ENCODE measurements around the gene TSHZ2.

Gene TSHZ2

DNA sequence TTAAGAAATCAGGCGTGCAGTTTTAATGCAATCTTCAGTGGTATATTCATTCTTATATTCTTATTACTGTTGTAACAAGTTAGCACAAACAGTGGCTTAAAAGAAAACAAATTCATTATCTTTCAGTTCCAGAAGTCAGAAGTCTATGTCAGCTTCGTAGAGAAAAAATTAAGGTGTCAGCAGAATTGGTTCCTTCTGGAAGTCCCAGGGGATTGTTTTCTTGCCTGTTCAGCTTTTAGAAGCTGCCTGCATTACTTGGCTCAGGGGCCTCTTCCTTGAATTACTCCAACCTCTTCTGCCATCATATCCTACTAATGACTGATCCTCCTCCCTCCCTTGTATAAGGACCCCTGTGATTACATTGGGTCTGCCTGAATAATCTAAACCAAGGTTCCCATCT, 377.6 kb downstream of the TSHZ2 start:
- no peaks in the 10 kb centered on the region for H3K27me3 ChIP-seq
- no peaks in the 10 kb centered on the region for H3K9me3 ChIP-seq
- no peaks in the 10 kb centered on the region for H3K36me3 ChIP-seq
- no peak overlapping the region for H3K4me3 ChIP-seq (ENCODE audit: low read depth, low read length)
- no peaks in the 10 kb centered on the region for H3K4me1 ChIP-seq
- DNase-seq: no peak
- TF ChIP-seq, protein P1, sequence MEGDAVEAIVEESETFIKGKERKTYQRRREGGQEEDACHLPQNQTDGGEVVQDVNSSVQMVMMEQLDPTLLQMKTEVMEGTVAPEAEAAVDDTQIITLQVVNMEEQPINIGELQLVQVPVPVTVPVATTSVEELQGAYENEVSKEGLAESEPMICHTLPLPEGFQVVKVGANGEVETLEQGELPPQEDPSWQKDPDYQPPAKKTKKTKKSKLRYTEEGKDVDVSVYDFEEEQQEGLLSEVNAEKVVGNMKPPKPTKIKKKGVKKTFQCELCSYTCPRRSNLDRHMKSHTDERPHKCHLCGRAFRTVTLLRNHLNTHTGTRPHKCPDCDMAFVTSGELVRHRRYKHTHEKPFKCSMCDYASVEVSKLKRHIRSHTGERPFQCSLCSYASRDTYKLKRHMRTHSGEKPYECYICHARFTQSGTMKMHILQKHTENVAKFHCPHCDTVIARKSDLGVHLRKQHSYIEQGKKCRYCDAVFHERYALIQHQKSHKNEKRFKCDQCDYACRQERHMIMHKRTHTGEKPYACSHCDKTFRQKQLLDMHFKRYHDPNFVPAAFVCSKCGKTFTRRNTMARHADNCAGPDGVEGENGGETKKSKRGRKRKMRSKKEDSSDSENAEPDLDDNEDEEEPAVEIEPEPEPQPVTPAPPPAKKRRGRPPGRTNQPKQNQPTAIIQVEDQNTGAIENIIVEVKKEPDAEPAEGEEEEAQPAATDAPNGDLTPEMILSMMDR (IDR thresholded peaks at IDR 0.05; ENCODE audit: low read depth, low read length): no peak

GRCh38 chr20:53352727-53353440, 380.7 kb downstream of the TSHZ2 start:
- DNase-seq: no peak
- Histone ChIP-seq H3K4me3 (ENCODE audit: low read depth, low read length) (no peak overlapping the region), H3K9me3 (peaks cover 5% of the 10 kb centered on the region), H3K4me1 (no peaks in the 10 kb centered on the region), H3K36me3 (no peaks in the 10 kb centered on the region), H3K27me3 (no peaks in the 10 kb centered on the region)
- TF ChIP-seq, protein P1 (IDR thresholded peaks at IDR 0.05; ENCODE audit: low read depth, low read length): no peak

DNA sequence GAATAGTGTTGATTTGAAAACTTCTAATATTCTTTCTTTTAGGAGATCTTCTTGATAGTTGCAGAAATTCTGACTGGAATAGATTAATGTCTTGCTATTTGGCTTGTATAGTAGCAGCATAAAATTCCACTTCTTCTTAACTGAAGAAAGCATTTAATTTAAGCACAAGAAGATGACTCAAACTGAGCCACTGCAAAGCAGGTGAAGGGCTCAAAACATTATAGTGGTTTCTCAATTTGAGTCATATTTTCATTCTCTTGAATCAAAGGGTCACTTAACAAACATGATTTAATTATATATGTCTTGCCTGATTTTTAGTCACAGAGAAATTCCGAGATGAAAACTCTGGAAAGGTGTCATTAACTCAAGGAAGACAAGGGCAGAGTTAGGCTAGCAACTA, 382.2 kb downstream of the TSHZ2 start:
- no peak for DNase-seq
- TF ChIP-seq, protein P1 (IDR thresholded peaks at IDR 0.05; ENCODE audit: low read depth, low read length): no peak
- Histone ChIP-seq H3K4me3 (ENCODE audit: low read depth, low read length) (no peak overlapping the region), H3K27me3 (no peaks in the 10 kb centered on the region), H3K36me3 (no peaks in the 10 kb centered on the region), H3K9me3 (peaks cover 5% of the 10 kb centered on the region), H3K4me1 (no peaks in the 10 kb centered on the region)

GRCh38 chr20:53355790-53356189, 383.6 kb downstream of the TSHZ2 start:
- Histone ChIP-seq H3K4me3 (ENCODE audit: low read depth, low read length) (no peak overlapping the region), H3K9me3 (peaks cover 5% of the 10 kb centered on the region), H3K36me3 (no peaks in the 10 kb centered on the region), H3K4me1 (no peaks in the 10 kb centered on the region), H3K27me3 (no peaks in the 10 kb centered on the region)
- TF ChIP-seq, protein P1 (IDR thresholded peaks at IDR 0.05; ENCODE audit: low read depth, low read length): no peak
- DNase-seq: no peak

DNA sequence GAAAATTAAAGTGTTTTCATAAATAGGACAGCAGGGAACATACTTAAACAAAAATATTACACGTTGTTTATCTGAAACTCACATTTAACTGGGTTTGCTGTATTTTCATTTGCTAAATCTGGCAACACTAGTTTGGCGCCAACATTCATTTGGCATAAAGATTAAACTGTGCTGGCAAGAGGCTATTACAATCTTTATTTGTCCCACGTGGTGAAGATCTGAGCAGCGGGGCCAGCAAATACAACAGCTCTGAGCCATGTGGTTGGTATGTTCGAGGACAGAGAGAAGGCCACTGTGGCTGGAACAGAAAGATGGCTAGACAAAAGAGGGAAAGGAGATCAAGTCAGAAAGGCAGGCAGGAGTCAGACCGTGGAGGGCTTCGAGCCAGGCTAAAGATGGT, 387.3 kb downstream of the TSHZ2 start:
- H3K36me3 ChIP-seq: no peaks in the 10 kb centered on the region
- H3K4me1 ChIP-seq: no peaks in the 10 kb centered on the region
- TF ChIP-seq, protein P1 (IDR thresholded peaks at IDR 0.05; ENCODE audit: low read depth, low read length): no peak
- no peaks in the 10 kb centered on the region for H3K27me3 ChIP-seq
- H3K9me3 ChIP-seq: peaks cover 5% of the 10 kb centered on the region
- no peak overlapping the region for H3K4me3 ChIP-seq (ENCODE audit: low read depth, low read length)
- no peak for DNase-seq

DNA sequence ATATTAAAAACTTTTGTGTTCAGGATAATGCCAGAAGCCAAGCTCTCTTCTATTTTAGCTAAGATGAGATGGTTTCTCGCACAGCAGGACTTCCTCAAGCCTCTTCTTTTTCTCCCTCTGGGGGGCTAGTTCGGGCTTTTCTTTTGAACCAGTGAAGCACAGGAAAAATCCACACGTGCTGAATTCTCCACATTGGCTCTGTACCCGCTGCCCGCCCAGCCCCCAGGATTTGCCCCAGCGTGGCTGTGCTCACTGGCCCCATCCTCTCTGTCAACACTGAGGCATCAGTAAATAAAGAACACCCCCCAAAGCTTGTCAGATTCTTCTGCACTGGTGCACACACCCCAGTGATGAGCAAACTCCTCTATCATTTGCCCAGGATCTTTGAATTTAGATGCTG, 388.7 kb downstream of the TSHZ2 start:
- DNase-seq: no peak
- no peaks in the 10 kb centered on the region for H3K27me3 ChIP-seq

More for the DNA sequence above, 388.7 kb downstream of the TSHZ2 start:
- Histone ChIP-seq H3K9me3 (peaks cover 1% of the 10 kb centered on the region), H3K4me3 (ENCODE audit: low read depth, low read length) (no peak overlapping the region), H3K36me3 (no peaks in the 10 kb centered on the region), H3K4me1 (no peaks in the 10 kb centered on the region)
- TF ChIP-seq, protein P1 (IDR thresholded peaks at IDR 0.05; ENCODE audit: low read depth, low read length): no peak
